HUES64 (cell line): Measurements from ENCODE around the gene GLI2.

Experiments
- H3K27ac ChIP-seq: 2 replicates; pipeline ENCODE4 v1.7.0; 2013; ENCODE audit warnings: low read depth, low read length, inconsistent platforms
- H3K27me3 ChIP-seq: 2 replicates; pipeline ENCODE4 v1.6.1; 2013; ENCODE audit warnings: mild to moderate bottlenecking, low read length; ENCODE audit not compliant: insufficient read depth
- H3K36me3 ChIP-seq: 2 replicates; pipeline ENCODE4 v1.6.1; 2013; ENCODE audit warnings: mild to moderate bottlenecking, low read length; ENCODE audit not compliant: insufficient read depth
- H3K4me1 ChIP-seq: 2 replicates; pipeline ENCODE4 v1.6.1; 2013; ENCODE audit warnings: mild to moderate bottlenecking, low read length, moderate library complexity; ENCODE audit not compliant: insufficient read depth
- H3K4me3 ChIP-seq: 2 replicates; pipeline ENCODE4 v1.5.1; 2013; ENCODE audit warnings: mild to moderate bottlenecking, low read length, moderate library complexity
- H3K9ac ChIP-seq: 2 replicates; pipeline ENCODE4 v1.6.1; 2013; ENCODE audit warnings: mild to moderate bottlenecking, low read depth, low read length
- H3K9me3 ChIP-seq: 2 replicates; pipeline ENCODE4 v1.6.1; 2013; ENCODE audit warnings: low read depth, low read length; ENCODE audit not compliant: insufficient read depth
- WGBS: fragments of 150-250, 120-280 bp; methylation state at CpG from one replicate; pipeline ENCODE4 v1.1.7; 2013; ENCODE audit warnings: missing lambda C conversion rate; 5-methylcytosine and 5-hydroxymethylcytosine counted together

GLI2 gene

DNA sequence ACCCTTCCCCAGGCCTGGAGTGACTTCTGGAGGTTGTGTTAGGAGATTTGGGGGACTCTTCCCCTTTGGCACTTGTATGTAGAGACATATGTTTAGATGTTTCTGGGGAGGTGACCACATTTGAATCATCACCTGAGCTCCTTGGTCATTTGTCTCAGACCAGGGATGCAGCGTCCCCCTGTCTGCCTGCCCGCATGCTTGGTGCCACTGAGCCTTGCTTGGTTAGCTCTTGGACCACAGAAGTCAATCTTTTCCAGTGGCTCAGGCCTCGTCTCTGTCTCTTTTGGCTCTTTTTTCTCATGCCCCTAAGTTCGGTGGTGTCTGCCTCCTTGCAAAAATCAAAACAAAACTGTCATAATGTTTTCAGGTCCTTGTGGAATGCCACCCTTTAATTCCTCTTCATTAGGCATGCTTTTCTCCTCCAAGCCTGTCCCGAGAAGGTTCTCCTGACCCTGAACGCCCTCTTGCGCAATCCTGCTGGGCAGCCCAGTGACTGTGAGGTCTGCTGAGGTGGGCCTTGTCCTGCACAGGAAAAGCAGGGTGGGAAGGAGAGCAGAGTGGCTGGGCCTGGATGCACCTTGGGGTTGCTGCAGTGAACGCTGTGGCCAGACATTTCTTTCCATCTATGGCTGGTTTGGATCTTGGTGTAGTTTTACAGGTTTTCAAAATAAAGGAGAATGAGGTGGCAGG is 24.9 kb downstream of the GLI2 start:
- H3K9ac ChIP-seq, result no peak overlapping the region
- no peaks in the 10 kb centered on the region for H3K27me3 ChIP-seq
- H3K9me3 ChIP-seq, result no peaks in the 10 kb centered on the region
- no peak overlapping the region for H3K4me3 ChIP-seq
- no peak overlapping the region for H3K27ac ChIP-seq
- peaks cover 60% of the 10 kb centered on the region for H3K4me1 ChIP-seq
- WGBS, result 92% methylated on average over 8 of the region's 8 CpGs
- H3K36me3 ChIP-seq, result no peaks in the 10 kb centered on the region

DNA sequence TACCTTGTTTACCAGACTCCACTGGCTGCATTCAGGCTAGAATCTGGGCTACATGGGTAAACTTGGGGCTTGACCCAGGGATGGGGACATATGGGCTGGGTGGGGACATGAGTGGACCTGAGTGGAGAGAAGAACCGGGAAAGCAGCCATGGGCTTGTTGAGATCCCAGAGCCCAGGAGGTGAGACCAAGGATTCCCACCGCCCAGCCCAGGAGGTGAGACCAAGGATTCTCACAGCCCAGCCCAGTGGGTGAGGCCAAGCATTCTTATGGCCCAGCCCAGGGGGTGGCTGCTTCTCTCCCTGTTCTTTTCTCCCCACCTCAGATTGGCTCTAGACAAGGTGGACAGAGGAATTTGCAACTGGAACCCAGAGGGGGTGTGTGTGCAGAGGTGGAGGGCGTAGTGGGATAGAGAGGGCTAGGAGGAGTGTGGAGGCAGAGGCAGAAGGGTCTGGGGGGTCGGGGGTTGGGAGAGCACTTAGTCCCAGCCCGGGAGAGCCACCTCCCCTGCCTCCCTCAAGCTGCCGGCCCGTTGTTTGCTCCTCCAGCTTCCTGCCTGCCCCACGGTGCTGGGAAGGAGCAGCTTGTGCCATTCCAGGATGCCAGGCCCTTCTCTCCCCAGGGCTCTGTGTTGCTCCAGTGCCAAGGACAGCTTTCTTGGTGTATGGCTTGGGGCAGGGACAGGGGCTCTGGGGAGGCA is 25.6 kb downstream of the GLI2 start:
- Histone ChIP-seq H3K4me3 (no peak overlapping the region), H3K9me3 (no peaks in the 10 kb centered on the region), H3K27me3 (no peaks in the 10 kb centered on the region), H3K9ac (no peak overlapping the region), H3K4me1 (peaks cover 67% of the 10 kb centered on the region), H3K36me3 (no peaks in the 10 kb centered on the region), H3K27ac (no peak overlapping the region)
- 74% methylated on average over 8 of the region's 8 CpGs for WGBS

DNA sequence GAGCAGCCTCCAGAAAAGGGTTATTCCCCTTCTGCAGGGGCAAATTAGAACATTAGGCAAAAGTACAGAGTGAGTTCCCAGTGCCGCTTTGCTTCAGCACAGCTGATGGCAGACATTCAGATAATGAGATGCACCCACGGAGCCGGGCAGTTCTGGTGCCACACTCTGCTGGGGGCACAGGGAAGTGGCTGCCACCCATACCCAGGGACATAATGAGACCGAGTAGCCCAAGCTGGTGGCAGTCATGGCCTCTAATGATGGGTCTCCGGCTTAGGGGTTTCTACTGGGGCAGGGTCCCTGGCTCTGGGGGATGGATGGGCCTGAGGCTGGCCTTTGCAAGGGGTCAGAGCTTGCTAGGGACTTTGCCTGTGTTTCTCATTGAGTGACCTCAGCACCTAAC is 26.2 kb downstream of the GLI2 start:
- WGBS, result 94% methylated on average over 5 of the region's 5 CpGs
- Histone ChIP-seq H3K27ac (no peak overlapping the region), H3K4me3 (no peak overlapping the region), H3K9me3 (no peaks in the 10 kb centered on the region), H3K36me3 (no peaks in the 10 kb centered on the region), H3K9ac (no peak overlapping the region), H3K27me3 (no peaks in the 10 kb centered on the region), H3K4me1 (peaks cover 73% of the 10 kb centered on the region)

DNA sequence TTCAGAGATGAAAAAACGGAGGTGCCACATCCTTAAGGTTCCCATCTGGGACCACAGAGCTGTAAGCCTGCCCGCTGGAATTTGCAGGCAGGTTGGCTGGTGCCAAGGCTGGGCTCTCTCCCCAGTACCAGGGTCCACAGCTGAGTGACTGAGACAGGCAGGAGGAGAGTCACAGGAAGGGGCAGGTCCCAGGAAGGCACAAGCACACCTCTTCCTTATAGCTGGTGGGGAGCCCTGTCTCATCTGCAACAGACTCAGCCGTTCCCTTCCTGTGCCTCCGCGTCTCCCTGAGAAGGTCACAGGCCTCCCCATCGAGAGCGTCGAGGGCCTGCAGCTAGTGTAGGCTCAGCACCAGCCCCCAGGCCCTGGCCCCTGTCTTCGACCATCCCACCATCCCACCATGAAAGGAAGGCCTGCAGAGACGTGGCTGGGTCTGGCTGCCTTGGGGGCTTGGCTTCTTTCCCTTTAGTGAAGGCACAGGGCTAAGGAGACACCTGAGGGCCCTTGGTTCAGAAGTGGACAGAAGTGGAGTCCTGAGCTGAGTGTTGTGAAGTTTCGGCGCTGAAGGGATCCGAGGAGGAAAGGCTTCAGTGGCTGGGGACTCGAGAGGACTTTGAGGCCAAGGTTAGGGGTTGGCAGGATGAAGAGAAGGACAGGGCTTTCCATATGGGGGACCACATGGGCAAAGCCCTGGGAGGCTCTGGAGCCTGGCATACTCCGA is 26.8 kb downstream of the GLI2 start:
- no peaks in the 10 kb centered on the region for H3K9me3 ChIP-seq
- no peak overlapping the region for H3K27ac ChIP-seq
- H3K4me3 ChIP-seq, result no peak overlapping the region
- peaks cover 72% of the 10 kb centered on the region for H3K4me1 ChIP-seq
- H3K9ac ChIP-seq, result no peak overlapping the region
- H3K36me3 ChIP-seq, result no peaks in the 10 kb centered on the region
- H3K27me3 ChIP-seq, result no peaks in the 10 kb centered on the region
- WGBS, result 91% methylated on average over 15 of the region's 15 CpGs

DNA sequence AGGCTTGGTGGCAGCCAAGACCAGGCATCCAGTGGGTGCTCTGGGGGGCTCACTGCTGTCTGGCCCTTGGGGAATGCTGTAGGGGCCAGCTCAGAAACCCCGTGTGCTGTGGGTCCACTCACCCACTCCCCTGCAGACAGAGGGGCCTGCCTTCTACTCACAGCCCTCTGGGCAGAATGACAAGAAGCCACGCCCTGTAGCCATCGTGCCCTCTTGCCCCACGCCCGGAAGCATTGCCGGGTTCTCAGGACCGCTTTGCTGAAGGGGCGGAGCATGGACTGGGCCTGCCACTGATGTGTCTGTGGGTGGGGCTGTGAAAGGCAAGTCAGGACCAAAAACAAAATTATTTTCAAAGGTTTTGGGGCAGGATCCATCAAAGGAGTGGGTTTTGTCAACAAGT is 27.8 kb downstream of the GLI2 start:
- 92% methylated on average over 8 of the region's 8 CpGs for whole genome bisulfite sequencing
- no peak overlapping the region for H3K9ac ChIP-seq
- H3K27ac ChIP-seq, result no peak overlapping the region
- H3K4me1 ChIP-seq, result peaks cover 62% of the 10 kb centered on the region
- H3K4me3 ChIP-seq, result no peak overlapping the region
- H3K36me3 ChIP-seq, result no peaks in the 10 kb centered on the region
- no peaks in the 10 kb centered on the region for H3K27me3 ChIP-seq
- no peaks in the 10 kb centered on the region for H3K9me3 ChIP-seq

DNA sequence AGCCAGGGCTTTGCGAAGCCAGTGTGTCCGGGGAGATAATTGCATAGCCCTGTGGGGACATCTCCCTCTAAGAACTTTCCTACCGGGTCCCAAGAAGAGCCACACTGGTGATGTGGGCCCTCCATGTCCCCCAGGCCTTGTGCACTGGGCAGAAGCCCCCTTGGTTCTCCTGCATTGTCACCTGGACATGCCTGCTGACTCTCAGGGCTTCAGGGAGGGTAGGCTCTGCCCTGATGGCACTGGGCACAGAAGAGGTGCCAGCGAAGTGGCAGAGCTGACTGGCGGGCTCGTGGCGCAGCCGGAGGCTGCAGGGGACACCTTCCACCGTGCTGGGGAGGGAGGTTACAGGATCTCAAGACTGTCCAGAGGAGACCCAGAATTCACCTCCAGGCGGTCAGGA is 28.3 kb downstream of the GLI2 start:
- Histone ChIP-seq H3K4me3 (no peak overlapping the region), H3K9me3 (no peaks in the 10 kb centered on the region), H3K27ac (no peak overlapping the region), H3K27me3 (no peaks in the 10 kb centered on the region), H3K4me1 (peaks cover 58% of the 10 kb centered on the region), H3K36me3 (no peaks in the 10 kb centered on the region), H3K9ac (no peak overlapping the region)
- WGBS, result 93% methylated on average over 10 of the region's 10 CpGs

DNA sequence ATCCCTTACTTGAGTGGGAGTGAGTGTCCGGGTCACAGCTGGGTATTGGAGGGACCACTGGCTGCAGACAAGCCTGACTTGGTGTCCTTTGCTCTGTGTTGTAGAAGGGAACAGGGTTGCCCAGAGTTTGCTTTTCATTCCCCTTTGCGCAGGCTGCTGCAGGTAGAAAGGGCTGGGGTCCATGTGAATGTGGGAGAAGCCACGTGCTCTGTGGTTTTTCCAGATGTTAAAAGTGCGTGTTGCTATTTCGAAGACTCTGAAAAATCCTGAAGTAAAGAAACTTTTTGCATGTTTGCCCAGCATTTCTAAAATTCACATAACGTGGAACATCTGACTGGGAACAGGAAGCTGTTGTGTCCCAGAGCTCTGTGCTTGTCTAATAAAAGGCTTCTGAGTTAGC is 28.8 kb downstream of the GLI2 start:
- 90% methylated on average over 6 of the region's 6 CpGs for WGBS
- H3K9me3 ChIP-seq, result no peaks in the 10 kb centered on the region
- no peak overlapping the region for H3K27ac ChIP-seq

DNA sequence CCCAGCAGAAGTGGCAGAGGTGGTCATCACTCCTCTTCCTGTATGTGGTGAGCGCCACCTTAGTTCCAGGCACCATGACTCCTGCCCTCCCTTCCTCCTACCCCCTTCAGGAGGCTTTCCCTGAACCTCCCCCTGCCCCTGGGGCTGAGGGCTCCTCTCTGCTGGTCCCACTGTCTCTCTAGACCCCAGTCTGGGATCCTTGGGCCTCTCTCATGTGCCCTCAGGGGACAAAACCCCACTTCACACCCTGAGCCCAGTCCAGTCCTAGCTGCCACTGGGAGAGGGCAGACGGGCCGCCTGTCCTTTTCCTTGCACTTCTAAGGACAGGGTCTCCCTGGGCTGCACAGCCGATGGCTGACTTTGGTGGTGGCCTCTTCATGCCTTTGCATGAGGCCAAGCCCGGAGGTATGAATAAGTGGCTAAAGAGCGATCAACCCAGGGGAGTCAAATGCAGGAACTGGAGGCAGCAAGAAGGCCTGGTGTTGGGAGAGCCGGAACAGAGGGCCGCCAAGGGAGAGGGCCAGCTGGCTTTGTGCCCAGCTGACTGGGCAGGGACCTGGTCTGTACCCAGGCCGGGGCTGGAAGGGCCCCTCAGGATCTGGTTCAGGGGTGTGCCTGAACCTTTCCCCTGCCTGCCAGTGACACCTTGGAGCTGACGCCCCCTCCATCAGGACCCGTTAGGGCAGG is 29.5 kb downstream of the GLI2 start:
- peak overlapping the region; percentile 54 for H3K27ac ChIP-seq
- no peak overlapping the region for H3K4me3 ChIP-seq
- H3K9me3 ChIP-seq, result no peaks in the 10 kb centered on the region
- H3K9ac ChIP-seq, result peak overlapping the region; percentile 28; the same call in 1 of the 2 replicates
- no peaks in the 10 kb centered on the region for H3K36me3 ChIP-seq
- WGBS, result 81% methylated on average over 11 of the region's 11 CpGs
- H3K27me3 ChIP-seq, result no peaks in the 10 kb centered on the region
- peaks cover 46% of the 10 kb centered on the region for H3K4me1 ChIP-seq

More for the DNA sequence above, 28.8 kb downstream of the GLI2 start:
- Histone ChIP-seq H3K4me1 (peaks cover 52% of the 10 kb centered on the region), H3K27me3 (no peaks in the 10 kb centered on the region), H3K4me3 (no peak overlapping the region), H3K9ac (no peak overlapping the region), H3K36me3 (no peaks in the 10 kb centered on the region)

DNA sequence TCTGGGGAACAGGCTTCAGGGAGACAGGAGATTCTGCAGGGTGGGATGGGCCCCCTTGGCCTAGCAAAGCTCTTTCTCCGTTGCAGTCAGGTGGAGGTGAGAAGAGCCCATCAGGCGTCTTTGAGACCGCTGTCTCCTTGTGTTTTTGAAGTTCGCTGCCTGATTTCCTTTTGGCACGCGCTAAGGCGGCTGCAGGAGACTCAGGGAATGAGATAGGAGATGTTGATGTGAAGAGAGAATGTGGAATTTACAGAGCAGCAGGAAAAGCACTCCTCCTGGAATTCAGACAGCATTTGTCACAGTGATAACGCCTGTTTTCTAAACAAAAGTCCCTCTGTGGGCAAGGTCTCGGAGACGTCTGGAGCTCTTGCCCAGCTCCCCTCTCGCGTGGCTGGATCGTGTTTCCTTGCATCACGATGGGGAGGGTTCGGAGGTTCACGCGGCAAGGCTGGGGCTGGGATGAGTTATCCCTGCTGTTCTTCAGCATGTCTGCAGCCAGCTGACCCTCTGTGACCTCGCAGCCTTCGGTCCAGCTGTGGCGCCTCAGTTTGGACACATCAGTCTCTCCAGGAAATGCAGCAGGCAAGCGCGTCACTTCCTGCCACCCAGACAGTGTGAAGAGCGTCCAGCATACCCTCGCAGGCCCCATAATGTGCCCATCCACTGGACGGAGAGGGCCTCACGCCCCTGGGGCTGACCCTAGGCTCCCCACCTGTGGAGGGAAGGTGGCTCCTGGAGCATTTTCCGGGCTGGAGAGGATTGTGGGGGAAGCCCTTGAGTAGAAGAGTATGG is 30.2 kb downstream of the GLI2 start:
- WGBS, result 72% methylated on average over 27 of the region's 27 CpGs
- peak overlapping the region; percentile 54 for H3K27ac ChIP-seq
- H3K27me3 ChIP-seq, result no peaks in the 10 kb centered on the region
- H3K36me3 ChIP-seq, result no peaks in the 10 kb centered on the region
- H3K9me3 ChIP-seq, result no peaks in the 10 kb centered on the region
- H3K9ac ChIP-seq, result peak overlapping the region; percentile 28; the same call in 1 of the 2 replicates
- no peak overlapping the region for H3K4me3 ChIP-seq
- peaks cover 41% of the 10 kb centered on the region for H3K4me1 ChIP-seq

DNA sequence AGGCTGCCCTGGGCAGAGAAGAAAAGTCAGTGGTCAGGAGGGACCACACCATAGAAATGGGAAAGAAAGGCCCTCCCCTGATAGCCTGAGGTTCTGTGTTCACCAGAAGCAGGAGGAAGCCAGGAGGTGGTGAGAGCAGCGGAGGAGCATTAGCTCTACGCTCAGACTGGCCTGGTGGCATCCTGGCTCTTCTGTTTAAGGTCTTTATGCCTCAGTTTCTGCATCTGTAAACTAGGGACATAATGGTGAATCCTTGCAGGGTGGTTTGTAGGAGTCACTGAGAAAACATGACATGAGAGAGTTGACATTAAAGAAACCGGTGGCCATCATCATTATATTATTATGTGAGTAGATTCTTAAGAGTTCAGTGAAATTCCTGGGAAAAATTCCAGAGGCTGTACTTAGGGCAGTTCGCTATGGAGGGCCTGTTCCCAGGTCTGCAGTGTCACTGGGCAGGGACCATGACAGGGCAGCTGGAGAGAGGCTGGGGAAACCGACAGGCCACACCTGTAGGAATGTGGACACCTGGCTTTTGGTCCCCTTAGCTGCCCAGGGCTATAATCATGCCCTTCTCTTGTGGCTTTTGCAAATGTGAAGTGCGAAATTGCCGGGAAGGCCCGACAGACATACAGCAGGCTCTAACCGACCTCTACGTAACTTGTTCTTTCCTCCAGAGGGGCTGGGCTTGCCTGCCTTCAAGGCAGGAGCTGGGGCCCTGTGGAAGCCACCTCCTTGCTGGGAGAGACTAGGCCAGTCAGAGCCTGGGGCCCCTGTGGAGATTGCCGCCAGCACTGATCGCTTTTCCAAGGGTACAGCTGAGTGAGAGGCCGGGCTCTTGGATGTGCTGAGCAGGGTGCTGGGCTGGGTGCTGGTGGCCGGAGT is 31.0 kb downstream of the GLI2 start:
- no peak overlapping the region for H3K4me3 ChIP-seq
- H3K9me3 ChIP-seq, result no peaks in the 10 kb centered on the region
- H3K9ac ChIP-seq, result no peak overlapping the region
- 81% methylated on average over 14 of the region's 14 CpGs for WGBS
- peaks cover 41% of the 10 kb centered on the region for H3K4me1 ChIP-seq
- no peaks in the 10 kb centered on the region for H3K27me3 ChIP-seq
- H3K27ac ChIP-seq, result peak overlapping the region; percentile 46; the same call in 1 of the 2 replicates
- no peaks in the 10 kb centered on the region for H3K36me3 ChIP-seq
